ENCODE data around the gene CALHM6.
A peak's percentile ranks its signal among the peaks of the same experiment; 100 is the strongest.

CALHM6 gene

GRCh38 chr6:116461331-116461931 lies at the start of gene CALHM6:
TSS of gene CALHM6 (plus strand) at chr6:116461375. CDS start at chr6:116461930, 555 bp downstream.
- DNase-seq, result no peak

DNA sequence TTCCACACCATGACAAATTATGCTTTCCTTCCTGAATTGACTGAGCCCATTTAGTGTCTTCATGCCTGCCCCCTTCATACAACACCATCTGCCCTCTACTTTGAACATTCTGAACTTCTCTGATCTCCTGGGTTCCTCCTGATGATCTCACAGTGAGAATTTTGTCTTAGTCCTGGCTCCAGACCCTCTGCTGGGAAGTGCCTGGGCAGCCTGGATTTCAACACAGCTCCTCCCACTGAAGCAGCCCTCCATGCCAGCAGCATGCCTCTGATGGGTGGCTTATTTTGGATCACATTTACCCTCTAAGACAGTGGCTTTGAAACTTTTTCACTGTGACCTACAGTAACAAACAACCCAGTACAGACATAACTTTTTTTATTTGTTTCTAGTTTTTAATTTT lies 48.9 kb upstream of the CALHM6 start:
- no peak for DNase-seq

- no peak for DNase-seq
Measured at GRCh38 chr6:116413357-116413756, 47.8 kb upstream of the CALHM6 start.

GRCh38 chr6:116417661-116418060 lies 43.5 kb upstream of the CALHM6 start:
- DNase-seq, result no peak

DNA sequence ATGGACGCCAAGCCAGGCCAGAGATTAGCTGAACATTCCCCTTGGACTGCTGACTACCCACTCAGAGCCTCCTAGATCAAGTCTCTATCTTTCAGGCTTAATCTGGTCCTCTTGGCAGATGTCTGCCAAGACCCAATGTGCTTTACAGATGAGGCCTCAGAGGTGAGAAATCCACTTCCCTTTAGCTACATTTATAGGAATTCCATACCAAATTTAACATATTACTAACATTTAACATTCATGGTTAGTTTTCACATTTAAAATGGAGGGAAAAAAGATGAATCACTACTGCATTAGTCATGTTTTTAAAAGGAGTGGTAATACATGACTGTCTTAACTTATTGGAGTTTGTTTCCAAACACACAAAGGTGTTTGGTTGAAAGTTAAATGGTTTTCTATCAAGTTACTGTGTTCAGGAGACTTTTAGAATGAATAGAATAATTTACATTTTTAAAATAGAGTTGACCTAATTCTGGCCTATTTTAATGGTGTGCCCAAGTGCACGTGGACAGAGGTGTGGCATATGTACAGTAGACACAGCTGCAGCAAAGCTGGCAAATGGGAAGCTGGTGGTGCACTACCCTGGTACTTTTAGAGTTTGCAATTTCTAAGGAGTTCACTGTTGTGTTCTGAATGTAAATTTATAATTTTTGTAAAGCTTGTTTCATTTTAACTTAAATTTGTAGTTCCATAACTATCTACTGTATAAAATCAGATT lies 41.9 kb upstream of the CALHM6 start:
- DNase-seq, result no peak

GRCh38 chr6:116420341-116420740 lies 40.8 kb upstream of the CALHM6 start:
- DNase-seq, result no peak

- DNase-seq, result no peak
Measured at GRCh38 chr6:116422238-116422637, 38.9 kb upstream of the CALHM6 start.

DNA sequence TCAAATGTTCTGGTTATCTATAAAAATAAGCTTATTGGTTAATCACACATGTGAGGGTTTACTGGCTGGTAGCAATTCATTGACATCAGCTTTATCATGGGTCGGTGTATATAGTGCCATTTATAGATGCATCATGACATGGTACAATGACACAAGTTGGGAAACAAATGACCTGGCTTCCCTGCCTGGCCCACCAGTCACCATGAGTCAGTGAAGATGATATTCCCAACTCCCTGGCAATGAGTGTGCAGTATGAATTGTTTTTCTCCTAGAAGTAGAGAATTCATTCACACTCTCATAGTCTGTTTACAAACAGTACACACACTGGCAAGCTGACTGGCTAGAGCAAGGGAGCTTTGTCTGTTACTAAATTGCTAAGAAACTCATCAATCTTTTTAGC lies 37.2 kb upstream of the CALHM6 start:
- no peak for DNase-seq

DNA sequence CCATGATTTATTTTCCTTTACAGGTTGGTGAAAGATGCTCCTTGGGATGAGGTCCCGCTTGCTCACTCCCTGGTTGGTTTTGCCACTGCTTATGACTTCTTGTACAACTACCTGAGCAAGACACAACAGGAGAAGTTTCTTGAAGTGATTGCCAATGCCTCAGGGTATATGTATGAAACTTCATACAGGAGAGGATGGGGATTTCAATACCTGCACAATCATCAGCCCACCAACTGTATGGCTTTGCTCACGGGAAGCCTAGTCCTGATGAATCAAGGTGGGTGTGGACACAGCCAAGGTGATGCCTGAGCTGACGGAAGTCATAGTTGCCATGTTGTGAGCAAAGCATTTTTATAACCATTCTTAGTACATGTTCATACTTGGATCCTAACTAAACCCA lies 34.6 kb upstream of the CALHM6 start:
- no peak for DNase-seq

- DNase-seq, result no peak
Measured at GRCh38 chr6:116429111-116429510, 32.1 kb upstream of the CALHM6 start.

- no peak for DNase-seq
Measured at GRCh38 chr6:116430860-116431259, 30.3 kb upstream of the CALHM6 start.

DNA sequence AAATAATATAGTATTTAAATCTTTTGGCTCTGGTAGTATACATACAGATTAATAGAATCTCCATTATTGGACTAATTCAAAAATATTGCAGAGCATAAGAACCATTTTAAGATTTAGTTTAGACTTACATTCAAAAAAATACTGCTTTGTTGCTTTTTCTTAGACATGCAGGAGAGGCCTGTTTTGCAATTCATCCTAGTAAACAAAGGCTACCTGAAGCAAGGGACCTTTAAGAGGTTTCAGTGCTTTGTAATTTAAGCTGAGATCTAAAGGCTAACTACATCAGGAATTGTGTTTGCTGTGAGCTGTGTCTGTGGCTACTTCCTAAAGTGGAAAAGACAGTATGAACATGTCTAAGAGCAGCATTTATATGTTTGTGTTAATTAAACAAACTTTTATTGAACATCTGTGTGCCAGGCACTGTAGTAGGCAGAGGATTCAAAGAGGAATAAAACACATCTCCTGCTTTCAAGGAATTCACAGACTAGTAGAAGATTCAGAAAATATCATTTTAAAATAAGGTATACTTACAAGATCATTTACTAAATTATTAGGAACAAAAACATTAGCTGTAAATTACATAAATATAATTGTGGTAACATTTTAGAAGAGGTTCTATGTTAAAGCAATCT lies 29.1 kb upstream of the CALHM6 start:
- no peak for DNase-seq

GRCh38 chr6:116433206-116433712 lies 27.9 kb upstream of the CALHM6 start:
- DNase-seq, result no peak

DNA sequence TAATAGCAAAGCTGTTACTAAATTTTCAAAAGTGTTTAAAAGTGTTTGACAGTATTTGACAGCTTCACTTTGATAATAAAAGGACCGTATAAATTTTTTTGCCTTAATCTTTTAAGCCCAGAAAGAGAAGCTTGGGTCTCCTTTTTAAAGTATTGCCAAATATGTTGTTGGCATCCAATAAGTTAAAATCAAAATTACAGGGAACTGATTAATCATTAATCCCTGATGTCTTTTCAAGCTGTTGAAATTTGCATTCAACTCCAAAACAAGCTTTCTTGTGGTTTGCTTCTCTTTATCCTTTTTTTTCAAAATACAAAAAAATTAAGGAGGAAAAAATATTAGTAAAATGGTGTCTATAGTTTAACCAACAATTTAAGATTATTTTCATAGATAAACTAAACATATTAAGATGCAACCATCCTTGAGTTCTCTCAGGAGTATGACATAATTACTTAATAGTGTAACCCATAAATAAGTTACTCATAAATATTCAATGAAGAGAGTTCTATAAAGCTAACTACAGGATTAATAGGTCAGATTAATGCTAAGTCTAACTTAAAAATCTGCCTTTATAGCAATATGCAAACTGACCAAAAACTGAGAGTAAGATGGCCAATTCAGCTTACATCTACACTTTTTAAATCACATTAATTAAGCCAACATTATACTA lies 27.0 kb upstream of the CALHM6 start:
- DNase-seq, result no peak

DNA sequence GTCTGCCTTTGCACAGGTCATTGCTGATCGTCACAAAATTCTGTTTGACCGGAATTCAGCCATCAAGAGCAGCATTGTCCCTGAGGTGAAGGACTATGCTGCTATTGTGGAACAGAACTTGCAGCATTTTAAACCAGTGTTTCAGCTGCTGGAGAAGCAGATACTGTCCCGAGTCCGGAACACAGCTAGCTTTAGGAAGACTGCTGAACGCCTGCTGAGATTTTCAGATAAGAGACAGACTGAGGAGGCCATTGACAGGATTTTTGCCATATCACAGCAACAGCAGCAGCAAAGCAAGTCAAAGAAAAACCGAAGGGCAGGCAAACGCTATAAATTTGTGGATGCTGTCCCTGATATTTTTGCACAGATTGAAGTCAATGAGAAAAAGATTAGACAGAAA lies 24.6 kb upstream of the CALHM6 start:
- no peak for DNase-seq

- DNase-seq, result no peak
Measured at GRCh38 chr6:116437656-116438055, 23.5 kb upstream of the CALHM6 start.

GRCh38 chr6:116438590-116439448 lies 22.4 kb upstream of the CALHM6 start:
- DNase-seq, result no peak

- no peak for DNase-seq
Measured at GRCh38 chr6:116439522-116440051, 21.6 kb upstream of the CALHM6 start.

DNA sequence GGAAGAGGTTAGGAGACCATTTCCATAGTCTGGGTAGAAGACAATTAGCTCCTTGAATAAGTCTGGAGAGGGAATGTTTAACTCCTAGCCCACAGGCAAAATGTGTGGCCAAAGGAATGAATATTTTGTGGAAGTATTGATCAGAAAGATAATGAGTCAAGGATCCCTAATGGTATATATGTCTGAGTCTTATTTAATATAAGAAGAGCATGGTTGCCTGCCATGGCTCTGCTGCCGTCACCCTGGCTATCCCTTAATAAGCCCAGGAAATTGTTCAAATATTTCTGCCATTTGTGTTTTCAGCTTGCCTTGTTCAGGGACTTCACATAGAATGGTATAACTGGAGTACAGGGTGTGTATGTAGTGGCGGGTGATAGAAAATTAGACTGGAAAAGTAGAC lies 18.1 kb upstream of the CALHM6 start:
- no peak for DNase-seq

GRCh38 chr6:116444092-116444491 lies 17.1 kb upstream of the CALHM6 start:
- DNase-seq, result peak in 1 of 2 experiments; percentile 40

GRCh38 chr6:116444575-116444974 lies 16.6 kb upstream of the CALHM6 start:
- no peak for DNase-seq

DNA sequence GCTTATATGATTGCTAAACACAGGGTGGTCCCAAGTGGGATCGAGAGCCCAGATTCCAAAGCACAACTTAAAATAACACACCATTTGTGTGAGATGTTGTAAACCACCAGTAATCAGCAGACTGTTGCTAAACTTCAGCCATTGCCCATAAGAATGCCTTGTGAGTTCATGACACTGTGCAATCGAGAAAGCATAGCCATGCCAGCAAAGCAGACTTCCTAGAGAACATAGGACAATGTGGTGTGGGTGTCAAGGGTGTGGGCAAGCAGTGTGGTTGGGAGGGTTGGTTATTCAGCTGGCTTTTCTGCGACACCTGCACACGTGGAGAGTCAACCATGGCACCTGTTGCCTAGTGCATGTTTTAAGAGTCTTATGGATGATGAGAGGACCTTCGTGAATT lies 16.1 kb upstream of the CALHM6 start:
- DNase-seq, result no peak

All from NCI-H526 (cell line).